ENCODE data around the gene TDRD7.

- no peak for TF ChIP-seq CTCF (optimal IDR thresholded peaks at IDR 0.05 in 1 of 3, IDR thresholded peaks at IDR 0.05 in 1 of 3, conservative IDR thresholded peaks at IDR 0.05 in 1 of 3; ENCODE audit: extremely low read depth in 1 of 3, insufficient read depth in 2 of 3, low read length in 3 of 3)
- TF ChIP-seq EZH2 (IDR thresholded peaks at IDR 0.05; ENCODE audit: low read length), result no peak
Observed at GRCh38 chr9:97474372-97474925, 62.6 kb downstream of the TDRD7 start.

All from keratinocyte (primary cell).